Myometrial cell (primary cell): Measurements from ENCODE around the gene TSPAN8. TPM values are rescaled to one million over a fixed set of nuclear protein-coding genes. Genes with fewer than 3 reads are reported as not detected.

Experiments
- total RNA-seq: library from RNA; depleted of rRNA; stranded (reverse); fragments of >200 nt; gene quantifications from 2 replicates; pipeline ENCODE4 v1.2.3, GENCODE V29; 2015

Gene TSPAN8
- not detected in 2 replicates for total RNA-seq

DNA sequence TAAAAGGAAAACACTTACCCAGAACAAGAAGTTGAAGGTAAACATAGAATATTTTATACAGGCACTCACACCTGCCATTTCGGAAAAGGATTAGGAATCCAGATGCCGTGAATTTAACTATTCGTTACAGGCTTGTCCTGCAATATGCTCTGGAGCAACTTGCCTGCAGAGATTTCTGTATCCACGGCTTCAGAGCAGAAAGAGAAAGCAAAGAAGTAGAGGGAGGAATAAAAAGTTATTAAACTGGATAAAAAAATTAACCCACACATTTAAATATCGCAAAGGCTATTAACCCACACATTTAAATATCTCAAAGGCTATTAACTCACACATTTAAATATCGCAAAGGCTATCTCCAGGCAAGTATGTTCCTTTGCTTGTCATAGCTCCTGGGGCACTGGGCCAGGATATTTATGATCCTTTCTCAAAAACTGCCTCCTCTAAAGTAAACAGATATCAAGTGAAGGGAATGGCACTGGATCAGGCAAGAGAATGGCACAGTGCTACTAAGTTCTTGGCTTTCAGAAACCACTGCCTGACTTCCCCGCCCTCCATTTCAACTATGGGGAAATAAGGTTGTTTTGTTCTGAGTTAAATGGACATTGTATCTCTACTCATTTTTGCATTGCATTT is at the start of gene TSPAN8:
TSS of gene TSPAN8 (minus strand) at position 399 of the 633 bp plus-strand sequence. CDS start at position 78, 321 bp downstream.

Other genes starting within 250 kb of the TSPAN8 start
- gene PTPRR, start 237.3 kb downstream of the TSPAN8 start, total RNA-seq, result 0.18 TPM in 1 of 2 replicates, not detected in the other